HT1080 (cell line): ENCODE results near the gene R3HDM4. TPM values are rescaled to one million over a fixed set of nuclear protein-coding genes. Genes with fewer than 3 reads are reported as not detected.
"Not testable (repeated sequence)": the region's sequence is repeated elsewhere in the genome, so short reads cannot be mapped to it uniquely, and the experiment has no call there.

Experiments
- DNase-seq: peaks from one replicate; pipeline ENCODE4 v3.0.0-alpha.2; 2015; ENCODE audit warnings: low read depth
- polyA plus RNA-seq, 2 experiments: library from polyadenylated mRNA; depleted of rRNA; stranded (reverse); fragments of >200 nt; gene quantifications; 2 replicates each; pipeline ENCODE4 v1.2.3, GENCODE V29; 2015
- total RNA-seq: library from RNA; depleted of rRNA; stranded (reverse); fragments of >200 nt; shearing (Covaris generic); gene quantifications from 2 replicates; pipeline ENCODE4 v1.2.3, GENCODE V29; 2014; rRNA removed

R3HDM4 gene
- 32.2 and 42.2 TPM in 2 replicates for total RNA-seq
- polyA plus RNA-seq (2015; cell fraction: cytosol; rRNA removed), result 101 and 102 TPM in 2 replicates
- polyA plus RNA-seq (2015; cell fraction: nucleus; rRNA removed), result 86.2 and 89.5 TPM in 2 replicates

DNA sequence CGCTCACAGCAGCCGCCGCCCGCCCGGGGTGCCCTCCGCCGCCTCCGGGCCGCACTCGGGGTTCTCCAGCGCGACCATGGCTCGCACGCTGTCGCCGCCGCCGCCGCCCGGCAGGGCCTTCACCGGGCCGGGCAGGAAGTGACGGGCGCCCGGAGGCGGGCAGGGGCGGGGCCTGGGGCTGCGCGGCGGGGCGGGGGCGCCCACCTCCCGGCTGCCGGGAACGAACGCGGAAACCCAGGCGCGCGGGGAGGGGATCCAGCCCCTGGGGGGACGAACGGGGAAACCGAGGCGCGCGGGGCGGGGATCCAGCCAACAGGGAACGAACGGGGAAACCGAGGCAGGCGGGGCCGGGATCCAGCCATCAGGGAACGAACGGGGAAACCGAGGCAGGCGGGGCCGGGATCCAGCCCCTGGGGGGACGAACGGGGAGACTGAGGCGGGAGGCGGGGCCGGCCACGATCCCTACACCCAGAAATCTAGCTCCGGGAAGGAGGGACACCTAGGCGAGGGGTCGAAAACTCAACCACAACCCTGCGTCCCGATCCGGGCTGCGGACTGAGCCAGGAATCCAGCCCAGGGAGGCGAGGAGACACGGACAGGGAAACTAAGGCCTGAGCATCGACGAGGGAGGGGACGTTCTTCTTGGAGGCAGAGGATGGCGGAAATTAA is at the start of gene R3HDM4:
Gene R3HDM4 (minus strand): TSS at position 140 of the 669 bp plus-strand sequence. CDS start 62 bp downstream, at position 78.
- no peak for DNase-seq

DNA sequence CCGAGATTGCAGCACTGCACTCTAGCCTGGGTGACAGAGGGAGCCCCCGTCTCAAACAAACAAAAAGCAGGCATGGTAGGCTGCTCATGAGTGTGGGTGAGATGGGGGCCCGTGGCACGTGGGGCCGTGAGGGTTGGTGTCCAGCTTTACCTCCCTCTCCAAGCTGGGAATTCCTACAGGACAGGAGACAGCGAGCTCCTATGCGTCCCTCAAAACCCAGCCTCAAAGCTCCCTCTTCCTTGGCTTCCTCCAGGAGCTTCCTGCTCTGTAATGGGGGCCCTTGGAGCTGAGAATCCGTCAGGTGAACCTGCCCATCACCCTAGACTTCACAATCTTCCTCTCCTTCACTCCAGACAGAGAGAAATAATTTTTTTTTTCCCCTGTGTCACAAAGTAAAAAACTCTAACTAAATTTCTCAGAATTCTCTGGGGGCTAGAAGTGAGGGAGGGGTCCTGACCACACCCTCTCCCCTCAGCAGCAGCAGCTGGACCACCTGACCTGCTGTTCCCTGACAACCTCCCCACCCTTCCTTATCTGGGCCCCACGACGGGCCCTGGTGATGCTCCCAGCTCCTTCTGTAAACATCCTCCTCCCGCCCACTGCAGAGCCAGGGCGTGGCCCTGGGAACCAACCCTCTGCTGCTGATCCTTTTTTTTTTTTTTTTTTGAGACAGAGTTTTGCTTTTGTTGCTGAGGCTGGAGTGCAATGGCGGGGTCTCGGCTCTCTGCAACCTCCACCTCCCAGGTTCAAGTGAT is 49.0 kb upstream of the R3HDM4 start:
- no peak for DNase-seq

DNA sequence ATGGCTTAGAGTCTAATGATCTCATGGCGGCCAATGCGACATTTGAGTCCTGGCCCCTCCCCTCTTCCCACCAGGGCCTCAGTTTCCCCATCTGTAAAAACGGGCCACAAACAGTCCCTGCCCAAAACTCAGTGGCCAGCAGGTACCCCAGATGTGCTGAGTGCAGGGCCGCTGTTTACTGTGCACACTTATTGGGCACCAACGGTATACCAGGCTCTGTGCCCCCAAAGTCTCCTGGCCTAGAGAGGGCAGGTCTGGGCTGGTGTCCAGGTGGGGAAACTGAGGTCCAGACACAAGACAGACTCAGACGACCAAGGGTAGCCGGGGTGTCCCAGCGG is 47.6 kb upstream of the R3HDM4 start:
- DNase-seq, result no peak

DNA sequence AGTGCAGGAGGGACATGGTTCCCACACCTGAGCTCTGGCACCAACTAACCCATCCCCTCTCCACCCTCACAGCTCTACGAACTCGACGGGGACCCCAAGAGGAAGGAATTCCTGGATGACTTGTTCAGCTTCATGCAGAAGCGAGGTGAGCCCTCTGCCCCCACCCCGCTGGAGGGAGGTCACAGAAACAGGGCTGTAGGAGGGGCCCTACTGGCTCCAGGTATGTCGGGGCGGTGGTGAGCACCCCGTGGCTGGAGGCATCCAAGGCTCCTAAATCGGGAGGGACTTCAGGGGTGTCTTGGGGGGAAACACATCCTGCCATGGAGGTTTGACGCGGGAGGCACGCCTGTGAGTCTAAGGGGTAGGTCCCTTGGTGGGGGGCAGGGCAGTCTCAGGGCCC is 47.0 kb upstream of the R3HDM4 start:
- no peak for DNase-seq

DNA sequence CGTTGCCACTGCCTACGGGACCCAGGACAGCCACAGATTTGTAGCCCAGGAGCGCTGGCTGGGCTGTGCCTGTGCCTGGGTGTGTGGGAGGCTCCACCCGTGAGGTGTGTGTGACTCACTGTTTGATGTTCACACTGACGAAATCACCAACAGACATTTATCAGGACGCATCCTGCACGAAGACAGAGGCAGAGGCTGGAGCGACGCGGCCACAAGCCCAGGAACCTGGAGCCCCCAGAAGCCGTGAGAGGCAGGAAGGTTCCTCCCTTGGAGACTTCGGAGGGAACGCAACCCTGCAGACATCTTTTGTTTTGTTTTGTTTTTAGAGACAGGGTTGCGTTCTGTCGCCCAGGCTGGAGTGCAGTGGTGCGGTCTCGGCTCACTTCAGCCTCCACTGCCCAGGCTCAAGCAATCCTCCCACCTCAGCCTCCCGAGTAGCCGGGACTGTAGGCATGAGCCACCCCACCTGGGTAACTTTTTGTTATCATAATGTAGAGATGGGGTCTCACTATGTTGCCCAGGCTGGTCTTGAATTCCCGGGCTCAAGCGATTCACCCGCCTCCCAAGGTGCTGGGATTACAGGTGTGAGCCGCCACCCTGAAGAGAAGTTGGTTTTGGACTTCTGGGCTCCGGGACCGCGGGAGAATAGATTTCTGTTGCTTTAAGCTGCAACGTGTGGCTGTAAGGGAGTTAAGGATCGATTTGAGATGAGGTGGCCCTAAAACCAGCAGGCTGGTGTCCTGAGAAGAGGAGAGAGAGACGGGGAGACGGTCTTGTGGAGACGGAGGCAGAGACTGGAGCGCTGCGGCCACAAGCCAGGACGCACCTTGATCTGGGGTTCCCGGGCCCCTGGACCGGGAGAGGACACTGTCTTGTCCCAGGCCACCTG is 46.2 kb upstream of the R3HDM4 start:
- peak; percentile 21 for DNase-seq

DNA sequence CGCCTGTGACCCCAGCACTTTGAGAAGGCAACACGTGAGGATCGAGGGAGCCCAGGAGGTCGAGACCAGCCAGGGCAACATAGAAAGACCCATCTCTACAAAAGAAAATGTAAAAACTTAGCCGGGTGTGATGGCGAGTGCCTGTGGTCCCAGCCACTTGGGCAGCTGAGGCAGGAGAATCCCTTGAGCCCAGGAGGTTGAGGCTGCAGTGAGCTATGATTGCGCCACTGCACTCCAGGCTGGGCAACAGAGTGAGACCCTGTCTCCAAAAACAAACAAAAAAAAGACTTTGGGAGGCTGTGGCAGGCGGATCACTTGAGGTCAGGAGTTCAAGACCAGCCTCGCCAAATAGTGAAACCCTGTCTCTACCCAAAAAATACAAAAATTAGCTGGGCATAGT is 44.6 kb upstream of the R3HDM4 start:
- DNase-seq, result not testable (repeated sequence)

DNA sequence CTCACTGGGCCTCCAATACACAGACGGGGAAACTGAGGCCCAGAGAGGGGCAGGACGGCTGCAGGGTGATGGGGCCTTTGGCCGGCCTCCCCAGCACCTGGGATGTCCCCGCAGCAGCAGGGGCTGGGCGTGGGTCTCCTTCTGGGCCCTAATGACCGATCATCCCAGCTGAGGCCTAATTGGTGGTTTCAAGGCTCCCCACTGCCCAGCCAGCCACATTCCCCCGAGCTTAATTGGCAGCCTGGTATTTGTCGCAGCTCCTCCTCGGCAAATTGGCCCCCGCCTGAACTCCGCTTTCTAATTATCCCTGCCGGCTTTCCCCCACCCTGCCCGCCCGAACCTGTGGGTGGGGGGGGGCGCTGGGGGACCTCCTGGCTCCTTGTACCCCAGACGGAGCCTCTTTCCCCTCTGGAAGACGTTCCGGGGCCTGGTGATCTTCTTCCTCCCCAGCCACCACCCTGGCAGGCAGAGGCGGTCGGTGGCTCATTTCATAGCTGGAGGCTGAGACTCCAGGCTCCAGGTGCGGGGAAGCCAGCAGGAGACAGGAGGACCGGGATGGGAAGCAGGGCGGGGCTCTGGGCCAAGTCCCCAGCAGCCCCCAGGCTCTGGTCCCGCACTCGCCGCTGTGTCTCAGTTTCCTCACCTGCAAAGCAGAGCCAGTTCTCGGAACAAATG is 43.9 kb upstream of the R3HDM4 start:
- no peak for DNase-seq

DNA sequence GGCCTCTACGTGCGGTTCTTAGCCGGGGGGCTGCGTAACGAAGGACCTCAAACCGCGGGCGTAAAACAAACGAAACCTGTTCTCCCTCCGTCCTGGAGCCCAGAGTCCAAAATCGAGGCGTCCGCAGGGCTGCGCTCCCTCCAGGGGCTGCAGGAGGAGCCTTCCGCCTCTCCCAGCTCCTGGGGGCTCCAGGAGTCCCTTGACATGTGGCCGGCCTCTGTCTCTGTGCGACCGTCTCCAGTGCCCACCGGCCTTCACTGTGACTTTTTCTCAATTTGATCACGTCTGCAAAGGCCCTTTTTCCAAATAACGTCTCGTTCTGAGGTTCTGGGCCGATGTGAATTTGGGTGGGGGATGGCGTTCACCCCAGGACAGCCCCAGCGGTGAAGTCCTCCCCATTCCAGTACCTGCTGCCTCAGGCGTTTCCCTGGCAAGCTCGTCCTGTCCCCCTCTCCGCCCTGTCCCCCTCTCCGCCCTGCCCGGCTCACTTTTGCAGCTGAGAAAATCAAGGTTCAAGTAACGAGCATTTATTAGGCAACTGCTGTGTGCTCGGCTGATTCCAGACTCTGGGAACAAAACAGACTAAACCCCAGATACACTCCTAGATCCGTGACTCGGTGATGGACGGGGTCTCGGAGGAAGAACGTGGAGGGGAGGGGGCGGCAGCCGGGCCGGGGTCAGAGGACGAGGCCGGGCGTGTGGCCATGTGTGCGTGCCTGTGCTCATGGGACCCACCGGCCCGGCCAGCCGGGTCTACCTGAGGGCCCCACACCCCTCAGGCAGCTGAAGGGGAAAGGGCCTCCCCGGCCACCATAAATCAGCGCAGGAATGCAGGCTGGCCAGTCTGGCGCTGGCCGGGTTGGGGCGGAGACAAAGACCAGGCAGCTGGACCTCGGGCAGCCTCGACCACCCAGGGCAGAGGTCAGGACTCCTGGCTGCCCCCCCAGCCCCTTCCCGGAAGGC is 43.1 kb upstream of the R3HDM4 start:
- no peak for DNase-seq

DNA sequence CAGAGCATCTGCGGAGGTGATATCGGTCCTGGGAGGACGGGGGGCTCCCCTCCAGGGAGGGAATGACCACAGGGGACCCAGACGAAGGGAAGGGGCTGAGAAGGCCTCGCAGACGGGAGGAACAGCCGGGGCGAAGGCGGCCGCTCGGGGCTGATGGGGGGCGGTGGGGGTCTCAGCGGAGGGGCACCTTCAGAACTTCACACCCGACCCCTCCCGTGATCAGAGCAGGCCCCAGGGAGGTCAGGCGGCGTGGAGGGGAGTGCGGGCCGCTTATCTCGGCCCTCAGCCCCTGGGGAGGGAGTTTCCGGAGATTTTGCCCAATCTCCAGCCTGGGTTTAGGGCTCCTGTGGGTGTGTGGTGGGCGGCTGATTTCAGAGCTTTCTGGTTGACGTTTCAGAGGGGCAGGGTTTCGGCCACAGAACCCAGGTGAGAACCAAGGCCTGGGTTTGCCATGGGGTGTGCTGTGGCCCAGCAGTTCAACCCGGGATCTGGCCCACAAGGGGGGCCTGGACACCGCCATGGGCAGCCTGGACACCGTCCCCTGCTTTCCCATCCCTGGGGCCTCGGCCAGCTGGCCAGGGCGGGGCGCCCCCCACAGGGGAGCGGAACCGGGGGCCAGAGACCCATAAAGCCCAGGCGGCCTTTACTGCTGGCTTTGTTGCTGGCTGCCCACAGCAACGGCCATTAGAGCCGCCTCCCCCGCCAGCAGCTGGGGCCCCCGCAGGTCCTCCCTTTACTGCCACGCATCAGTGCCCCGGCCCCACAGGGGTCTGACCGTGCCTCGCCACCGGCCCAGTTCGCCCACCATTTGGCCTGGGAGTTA is 41.9 kb upstream of the R3HDM4 start:
- DNase-seq, result no peak

DNA sequence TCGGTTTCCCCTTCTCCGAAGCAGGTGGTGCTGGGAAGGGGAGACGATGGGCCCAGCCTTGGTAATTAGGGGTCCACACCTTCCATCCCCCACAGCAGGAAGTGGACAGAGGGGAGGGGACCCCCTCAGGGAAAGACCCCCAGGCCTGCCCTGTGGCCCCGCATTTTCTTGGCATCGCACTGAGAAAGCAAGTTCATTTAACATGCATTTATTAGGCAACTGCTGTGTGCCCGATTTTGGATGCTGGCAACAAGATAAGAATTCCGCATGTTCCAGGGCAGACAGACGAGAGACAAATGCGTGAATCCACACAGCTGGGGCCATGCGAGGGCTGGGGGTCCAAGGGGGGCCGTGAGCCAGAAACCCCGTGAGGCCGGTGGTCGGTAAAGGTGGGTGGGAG is 41.3 kb upstream of the R3HDM4 start:
- DNase-seq, result no peak

DNA sequence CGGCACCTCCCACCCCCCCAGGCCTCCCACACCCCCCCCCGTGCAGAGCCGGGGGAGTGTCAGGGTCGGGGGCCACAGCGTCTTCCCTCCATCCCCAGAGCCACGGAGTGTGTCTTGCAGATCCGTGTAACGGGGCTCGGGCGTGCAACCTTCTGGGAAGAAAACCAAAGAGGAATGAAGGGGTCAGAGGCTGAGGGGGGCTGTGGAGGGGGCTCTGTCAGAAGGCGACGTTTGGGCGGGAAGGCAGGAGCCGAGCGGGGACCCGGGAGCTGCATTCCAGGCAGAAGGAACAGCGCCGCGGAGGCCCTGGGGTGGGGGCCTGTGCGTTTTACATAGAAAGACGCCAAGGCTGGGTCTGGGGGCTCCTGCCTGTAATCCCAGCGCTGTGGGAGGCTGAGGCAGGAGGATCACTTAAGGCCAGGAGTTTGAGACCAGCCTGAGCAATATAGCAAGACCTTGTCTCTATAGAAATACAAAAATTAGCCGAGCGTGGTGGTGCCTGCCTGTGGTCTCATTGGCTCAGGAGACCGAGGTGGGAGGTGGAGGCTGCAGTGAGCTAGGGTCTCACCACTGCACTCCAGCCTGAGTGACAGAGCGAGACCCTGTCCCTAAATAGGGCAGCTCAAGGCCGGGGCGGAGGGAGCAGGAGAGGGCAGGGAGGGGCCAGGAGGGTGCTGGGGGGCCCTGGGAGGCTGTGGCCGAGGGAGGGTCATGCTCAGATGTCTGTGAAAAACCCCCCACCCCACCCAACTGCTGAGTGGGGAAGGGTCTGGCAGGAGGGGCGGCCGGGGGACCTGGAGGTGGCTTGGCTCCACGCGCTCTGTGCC is 40.6 kb upstream of the R3HDM4 start:
- DNase-seq, result no peak

DNA sequence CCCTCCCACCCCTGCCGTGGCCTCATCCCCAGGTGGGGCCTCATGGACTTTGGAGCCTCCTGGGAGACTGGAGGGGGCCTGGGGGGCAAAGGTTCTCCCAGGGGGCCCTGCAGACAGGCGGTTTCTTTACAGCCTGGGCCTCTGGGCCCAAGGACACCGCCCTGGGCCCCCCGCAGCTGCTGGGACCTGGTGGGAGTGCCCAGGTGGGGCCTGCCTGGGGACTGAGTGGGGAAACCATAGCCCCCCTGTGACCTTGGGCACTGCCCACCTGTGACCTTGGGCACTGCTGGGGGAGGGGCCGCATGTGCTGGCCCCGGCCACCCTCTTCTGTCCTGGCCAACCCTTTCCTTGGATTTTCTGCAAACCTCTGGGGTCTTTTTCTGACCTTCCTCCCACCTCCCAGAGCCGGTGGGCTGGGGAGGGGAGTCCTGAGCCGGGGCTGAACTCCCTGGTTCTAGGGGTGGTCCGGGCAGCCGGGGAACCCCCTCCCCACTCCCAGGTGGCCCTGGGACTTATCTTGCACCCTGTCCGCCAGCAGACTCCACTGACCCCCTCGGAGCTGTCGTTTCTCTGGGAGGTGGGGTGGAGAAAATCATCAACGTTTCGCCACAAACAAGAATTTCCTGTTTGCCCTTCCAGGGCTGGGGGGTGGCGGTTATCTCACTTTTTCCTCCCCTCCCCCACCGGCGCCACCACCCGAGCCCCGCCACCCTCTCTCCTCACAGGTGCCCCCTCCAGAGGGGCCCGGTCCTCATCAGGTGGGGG is 39.8 kb upstream of the R3HDM4 start:
- no peak for DNase-seq

DNA sequence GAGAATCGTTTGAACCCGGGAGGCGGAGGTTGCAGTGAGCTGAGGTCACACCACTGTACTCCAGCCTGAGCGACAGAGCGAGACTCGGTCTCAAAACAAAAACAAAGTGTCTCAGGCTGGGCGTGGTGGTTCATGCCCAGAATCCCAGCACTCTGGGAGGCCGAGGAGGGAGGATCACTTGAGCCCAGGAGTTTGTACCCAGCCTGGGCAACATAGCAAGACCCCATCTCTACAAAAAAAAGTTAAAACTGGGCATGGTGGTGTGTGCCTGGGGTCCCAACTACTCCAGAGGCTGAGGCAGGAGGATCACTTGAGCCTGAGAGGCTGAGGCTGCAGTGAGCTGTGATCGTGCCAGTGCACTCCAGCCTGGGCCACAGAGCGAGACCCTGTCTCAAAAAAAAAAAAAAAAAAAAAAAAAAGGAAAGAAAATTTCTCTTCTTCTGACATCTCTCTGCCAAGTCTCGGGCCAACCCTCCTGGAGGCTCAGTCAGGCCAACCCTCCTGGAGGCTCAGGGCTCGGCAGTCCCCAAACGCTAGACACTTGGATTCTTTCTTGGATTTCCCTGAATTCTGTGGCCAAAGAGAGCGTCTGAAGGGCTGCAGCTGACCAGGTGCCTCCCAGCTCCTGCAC is 39.1 kb upstream of the R3HDM4 start:
- DNase-seq, result no peak

DNA sequence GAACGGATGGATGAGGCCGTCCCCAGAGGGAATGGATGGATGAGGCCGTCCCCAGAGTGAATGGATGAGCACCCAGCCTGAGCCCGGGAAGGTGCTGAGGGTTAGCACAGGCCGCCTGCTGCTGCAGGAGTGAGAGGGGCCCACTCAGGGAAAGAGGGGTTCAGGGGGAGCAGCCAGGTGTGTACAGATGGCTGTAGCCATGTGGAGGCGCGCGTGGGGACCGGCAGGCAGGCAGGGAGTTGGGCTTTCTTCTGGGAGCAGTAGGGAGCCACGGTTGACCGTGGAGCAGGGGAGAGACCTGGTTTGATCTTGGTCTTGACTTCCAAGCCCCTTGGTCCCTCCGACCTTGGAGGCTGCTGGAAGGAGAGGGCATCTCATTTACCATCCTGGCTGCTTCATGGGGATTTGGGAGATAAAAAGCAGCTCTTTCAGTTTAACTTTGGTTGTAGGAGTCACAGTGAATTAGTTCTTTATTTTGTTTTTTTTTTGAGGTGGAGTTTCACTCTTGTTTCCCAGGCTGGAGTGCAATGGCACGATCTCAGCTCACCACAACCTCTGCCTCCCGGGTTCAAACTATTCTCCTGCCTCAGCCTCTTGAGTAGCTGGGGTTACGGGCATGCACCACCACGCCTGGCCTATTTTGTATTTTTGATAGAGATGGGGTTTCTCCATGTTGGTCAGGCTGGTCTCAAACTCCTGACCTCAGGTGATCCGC is 37.5 kb upstream of the R3HDM4 start:
- DNase-seq, result no peak

DNA sequence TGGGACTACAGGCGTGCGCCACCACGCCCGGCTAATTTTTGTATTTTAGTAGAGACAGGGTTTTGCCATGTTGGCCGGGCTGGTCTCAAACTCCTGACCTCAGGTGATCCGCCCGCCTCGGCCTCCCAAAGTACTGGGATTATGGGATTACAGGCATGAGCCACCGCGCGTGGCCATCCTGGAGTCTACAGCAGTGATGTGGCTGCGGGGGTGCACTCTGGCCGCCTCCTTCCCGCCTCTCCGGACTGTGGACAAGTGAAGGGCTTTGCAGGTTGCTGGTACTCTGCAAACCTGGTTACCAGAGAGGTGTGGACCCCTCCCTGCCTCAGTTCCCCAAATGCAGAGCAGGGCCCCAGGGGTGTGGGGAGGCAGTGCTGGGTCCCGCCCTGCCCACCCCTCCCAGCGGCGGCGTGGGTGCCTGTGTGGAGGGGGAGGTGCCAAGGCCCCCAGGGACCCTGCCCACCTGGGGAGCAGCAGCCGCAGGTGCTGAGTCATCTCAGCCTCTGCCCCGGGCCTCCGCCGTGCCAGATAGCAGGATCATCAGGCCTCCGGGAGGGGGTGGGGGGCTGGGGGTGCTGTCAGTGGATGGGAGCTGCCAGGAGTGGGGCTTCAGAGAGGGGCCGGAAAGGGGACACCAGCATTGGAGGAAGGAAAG is 36.0 kb upstream of the R3HDM4 start:
- DNase-seq, result no peak
